GM18868 (cell line): ENCODE measurements around the gene SYNE1.
"Not testable (repeated sequence)": the region's sequence is repeated elsewhere in the genome, so short reads cannot be mapped to it uniquely, and the experiment has no call there.

Experiments
- ATAC-seq: cut with Tn5 transposase; IDR thresholded peaks from one replicate; pipeline ENCODE4 v1.9.1; 2021; ENCODE audit warnings: mild to moderate bottlenecking, moderate library complexity; ENCODE audit not compliant: unreplicated experiment

The SYNE1 gene

DNA sequence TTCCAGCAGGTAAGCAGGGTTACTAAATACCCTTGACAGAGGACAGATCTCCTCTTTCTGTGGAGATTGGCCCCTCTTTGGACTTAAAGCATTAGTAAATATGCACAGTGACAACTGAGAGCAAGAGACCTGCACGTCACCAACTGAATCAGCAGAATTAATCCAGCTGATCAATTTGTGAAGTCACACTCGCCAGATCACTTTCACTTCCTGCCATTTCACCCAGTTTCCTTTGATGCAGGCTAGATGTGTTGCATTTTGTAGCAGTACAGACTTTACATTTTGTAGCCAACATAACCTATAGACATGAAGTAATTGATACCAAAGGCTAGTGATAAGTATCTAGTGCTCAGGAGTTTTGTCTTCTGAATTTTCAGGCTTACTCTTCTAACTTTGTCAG lies 11.9 kb downstream of the SYNE1 start:
- ATAC-seq, result no peak

DNA sequence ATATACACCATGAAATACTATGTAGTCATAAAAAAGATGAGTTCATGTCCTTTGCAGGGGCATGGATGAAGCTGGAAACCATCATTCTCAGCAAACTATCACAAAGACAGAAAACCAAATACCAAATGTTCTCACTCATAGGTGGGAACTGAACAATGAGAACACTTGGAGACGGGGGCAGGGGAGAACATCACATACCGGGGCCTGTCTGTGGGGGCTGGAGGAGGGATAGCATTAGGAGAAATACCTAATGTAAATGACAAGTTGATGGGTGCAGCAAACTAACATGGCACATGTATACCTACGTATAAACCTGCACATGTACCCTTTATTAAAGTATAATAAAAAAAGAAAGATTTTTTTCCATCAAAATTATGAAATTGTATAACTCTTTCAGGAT lies 22.4 kb downstream of the SYNE1 start:
- not testable (repeated sequence) for ATAC-seq

DNA sequence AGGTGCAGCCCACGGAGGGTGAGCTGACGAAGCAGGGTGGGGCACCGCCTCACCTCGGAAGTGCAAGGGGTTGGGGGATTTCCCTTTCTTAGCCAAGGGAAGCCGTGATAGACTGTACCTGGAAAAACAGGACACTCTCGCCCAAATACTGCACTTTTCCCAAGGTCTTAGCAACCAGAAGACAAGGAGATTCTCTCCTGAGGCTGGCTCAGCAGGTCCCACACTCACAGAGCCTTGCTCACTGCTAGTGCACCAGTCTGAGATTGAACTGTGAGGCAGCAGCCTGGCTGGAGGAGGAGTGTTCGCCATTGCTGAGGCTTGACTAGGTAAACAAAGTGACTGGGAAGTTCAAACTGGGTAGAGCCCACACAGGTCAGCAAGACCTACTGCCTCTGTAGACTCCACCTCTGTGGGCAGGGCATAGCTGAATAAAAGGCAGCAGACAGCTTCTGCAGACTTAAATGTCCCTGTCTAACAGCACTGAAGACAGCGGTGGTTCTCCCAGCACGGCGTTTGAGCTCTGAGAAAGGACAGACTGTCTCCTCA lies 28.0 kb downstream of the SYNE1 start:
- ATAC-seq, result no peak

DNA sequence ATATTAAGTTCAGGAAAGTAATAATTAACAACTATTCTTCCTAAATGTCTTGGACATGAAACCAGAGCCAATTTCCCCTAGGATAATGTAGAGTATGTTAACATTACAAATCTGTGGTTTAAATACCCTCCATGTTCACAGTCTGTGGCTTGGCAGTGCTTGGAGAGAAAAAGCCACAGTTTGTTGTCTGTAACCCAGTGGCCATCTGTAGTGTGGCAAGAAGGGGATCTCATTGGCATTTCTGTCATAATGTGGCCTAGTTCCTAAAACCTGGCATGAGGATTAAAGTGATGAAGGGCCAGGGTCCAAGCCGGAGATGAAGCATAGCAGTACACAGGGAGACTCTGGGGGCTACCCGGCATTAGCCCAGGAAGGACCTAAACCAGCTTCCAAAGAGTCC lies 31.2 kb downstream of the SYNE1 start:
- ATAC-seq, result no peak

DNA sequence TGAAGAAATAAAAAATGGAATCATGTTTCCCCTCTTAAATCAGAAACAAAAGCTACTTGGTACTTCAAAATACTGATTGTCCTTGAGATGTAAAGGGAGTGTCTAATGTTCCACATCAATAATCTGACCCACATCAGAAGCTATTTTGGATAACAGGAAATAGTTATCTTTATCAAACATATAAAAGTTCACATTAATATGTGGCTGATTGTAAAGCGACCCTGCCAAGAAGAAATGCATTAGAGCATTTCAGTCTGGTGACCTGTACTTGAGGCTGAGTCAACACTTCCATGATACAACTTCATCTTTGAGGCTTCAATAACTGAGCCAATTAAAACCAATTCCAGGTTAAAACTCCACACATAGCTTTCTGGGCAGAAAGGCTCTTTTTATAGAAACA lies 31.8 kb downstream of the SYNE1 start:
- no peak for ATAC-seq

DNA sequence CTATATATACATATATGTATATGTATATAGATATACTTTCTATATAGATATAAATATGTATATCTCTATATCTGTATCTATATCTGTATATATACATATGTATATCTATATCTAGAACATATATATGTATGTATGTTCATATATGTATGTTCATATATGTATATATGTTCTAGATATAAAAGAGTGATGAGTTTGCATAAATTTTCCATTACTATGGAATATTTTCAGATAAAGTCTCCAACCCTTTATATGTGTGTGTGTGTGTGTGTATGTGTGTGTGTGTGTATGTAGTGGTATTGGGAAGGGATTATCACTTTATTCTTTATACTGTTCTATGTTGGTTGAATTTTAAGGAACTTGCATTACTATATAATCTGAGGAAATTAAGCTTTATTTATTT lies 33.3 kb downstream of the SYNE1 start:
- ATAC-seq, result no peak

DNA sequence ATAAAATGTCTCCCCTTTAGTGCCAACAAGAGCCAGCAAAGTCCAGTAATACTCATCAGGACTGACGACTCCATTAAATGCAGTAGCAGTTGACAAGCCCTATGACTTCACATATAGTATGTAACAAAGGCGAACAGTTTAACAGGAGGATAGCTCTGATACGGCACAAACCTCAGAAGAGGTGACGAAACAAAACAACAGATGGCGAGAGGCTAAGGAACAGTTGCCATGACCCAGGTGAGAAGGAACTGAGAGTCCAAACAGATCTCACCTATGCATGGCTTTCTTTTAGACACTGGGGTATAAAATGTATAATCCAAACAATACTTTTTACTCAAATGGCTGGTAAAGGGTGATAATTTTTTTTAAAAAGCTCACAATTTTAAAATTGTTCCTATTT lies 37.1 kb downstream of the SYNE1 start:
- no peak for ATAC-seq

DNA sequence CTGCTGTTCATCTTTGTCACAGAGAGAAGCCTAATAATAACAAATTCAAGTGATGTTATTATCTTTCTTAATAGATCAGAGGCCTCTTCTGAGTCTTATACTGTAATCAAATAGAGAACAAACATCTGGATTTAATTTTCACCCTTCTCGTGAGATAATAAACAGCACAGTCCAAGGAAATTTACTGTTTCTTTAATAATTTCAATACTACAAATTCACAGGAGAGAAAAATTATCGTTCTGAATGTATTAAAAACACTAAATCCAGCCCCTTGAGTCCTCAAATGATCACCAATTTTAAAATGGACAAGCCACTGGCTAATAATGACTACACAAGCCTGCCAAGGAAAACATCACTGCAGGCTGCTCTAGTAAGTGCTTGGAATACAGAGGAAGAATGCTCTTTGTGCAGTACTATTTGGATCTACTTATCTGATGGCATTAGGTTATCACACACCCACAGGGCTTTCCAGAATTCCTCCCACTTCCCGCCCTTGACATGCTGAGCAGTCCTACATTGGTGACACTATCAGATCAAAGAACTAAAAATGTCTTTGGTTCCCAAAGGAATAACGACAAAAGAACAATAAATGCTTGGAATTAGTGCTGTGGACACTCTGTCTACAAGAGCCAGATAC lies 38.1 kb downstream of the SYNE1 start:
- no peak for ATAC-seq

DNA sequence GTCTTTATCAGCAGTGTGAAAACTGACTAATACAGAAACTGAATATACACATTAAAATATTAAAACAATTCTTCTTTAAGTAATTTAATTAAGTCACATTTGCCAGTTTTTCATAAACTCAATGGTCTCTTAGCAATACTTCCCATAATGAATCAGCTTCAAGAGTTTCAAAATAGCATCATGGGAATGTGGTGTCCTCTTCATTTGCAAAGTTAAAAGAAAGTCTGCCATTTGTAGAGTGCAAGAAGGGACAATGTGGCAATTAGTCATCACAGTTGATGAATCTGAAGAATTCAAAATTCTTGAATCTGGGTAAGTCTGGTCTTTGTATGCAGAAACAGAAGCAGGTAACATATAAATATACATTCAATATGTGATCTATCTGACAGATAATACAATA lies 38.7 kb downstream of the SYNE1 start:
- no peak for ATAC-seq

DNA sequence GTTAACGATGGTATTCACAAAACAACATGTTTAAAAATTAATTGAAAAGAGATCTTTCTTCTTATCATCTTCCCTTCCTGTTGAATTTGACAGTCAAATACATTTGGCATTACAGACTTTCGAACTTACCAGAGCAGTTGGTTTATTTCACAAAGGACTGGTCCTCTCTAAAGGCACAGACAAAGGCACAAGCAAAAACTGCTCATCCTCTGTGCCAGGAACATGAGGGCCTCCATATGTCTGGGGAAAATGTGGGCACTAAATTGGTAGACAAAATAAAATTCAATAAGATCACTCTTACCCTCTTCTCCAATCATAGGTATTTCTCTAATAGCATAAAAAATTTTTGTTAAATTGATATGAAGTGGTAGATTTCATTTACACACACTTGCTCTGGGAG lies 40.4 kb downstream of the SYNE1 start:
- ATAC-seq, result no peak

DNA sequence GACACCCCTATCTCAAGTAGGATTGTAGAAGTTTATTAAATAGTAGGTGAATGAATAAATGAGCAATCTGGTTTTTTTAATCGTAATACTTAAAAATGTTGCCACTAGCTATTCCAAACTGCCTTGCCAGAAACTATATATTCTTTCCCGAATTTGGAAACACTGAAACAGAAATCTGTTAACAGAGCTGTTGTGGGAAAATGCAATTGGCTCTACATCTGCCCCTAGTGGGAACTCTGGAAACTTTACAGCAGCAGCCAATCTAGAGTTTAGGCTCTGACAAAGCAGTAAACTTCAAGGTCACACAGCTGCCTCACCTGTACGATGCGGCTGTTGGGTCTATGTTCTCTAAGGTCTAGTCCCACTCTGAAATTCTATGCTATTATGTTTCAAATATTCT lies 41.7 kb downstream of the SYNE1 start:
- ATAC-seq, result peak; percentile 42

DNA sequence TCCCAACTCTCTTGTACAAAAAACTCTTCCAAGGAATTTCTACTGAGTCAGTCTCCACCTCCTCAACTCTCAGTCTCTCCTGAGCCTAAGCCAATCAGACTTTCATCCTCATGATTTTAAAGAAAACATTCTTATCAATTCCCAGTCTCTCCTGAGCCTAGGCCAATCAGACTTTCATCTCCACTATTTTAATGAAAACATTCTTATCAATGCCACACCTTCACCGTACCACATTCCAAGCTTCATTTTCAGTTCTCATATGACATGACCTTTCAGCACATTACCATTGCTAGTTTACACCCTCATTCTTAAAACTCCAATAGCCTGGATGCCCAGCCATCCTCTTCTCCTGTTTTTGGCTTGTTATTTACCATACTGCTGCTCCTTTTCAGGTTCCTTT lies 42.5 kb downstream of the SYNE1 start:
- ATAC-seq, result no peak

DNA sequence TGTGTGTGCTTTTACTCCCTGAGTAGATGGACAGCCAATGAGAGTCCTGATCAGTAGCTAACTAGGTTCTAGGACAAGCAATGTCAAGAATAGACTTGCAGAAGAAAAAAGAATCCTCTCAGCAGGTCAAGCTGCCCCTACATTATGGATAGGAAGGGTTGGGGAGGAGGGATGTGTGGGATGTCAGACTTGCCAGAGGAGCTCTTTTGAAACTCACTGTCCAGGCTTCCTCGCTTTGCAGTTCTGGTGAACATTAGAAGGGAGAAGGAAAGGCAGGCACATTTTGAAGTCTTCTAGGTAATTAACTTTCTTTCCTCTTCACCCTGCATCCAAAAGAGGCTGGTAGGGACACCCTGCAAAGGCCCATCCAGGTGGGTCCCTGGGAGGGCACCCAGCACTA lies 48.7 kb downstream of the SYNE1 start:
- ATAC-seq, result no peak

DNA sequence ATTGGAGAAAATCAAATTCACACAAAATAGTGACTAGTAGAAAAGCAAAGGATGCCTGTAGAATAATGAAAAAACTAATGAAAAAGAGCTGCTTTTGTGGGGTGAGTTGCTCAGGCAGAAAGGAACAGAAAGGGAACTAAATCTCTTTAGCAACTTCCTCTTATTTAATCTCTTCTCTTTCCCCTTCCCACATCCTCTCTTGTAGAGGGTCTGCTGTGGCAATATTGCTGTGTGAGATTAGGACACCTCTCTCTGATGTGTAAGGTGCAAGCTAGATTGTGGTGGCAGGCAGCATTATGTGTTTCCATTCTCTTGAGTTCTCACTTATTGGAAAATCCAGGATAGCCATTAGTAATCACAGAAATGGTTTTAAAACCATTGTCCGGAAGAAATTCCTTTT lies 49.7 kb downstream of the SYNE1 start:
- no peak for ATAC-seq

DNA sequence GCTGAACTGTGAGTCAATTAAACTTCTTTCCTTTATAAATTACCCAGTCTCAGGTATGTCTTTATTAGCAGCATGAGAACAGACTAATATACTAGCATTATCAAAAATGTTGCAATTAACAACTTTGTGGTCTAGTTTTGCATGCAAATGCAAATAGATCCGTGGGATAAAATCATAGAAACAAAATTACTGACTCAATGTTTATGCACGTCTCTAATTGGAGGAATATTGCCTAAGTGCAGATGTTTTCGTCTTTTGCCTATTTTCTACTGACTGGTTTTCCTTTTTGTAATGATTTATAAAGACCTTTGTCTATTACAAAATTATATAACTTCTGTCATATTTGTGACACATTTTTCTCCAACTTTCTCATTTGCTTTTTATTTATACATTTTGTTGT lies 51.9 kb downstream of the SYNE1 start:
- ATAC-seq, result no peak

DNA sequence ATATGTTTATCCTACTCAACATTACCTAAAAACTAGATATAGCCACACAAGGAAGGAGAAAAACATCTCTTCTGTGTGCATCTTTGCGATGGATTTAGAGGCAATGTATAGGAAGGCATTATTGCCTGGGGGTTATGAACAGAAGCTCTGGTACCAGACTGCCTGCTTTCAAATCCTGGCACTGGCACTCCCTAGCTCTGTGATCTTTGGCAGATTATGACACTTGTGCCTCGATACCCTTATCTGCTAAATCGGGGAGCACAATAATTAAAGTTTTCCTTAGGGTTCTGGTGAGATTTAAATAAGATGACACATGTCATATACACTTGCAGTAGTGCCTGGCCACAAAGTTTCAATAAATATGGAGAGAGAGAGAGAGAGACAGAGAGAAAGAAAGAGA lies 53.3 kb downstream of the SYNE1 start:
- no peak for ATAC-seq

DNA sequence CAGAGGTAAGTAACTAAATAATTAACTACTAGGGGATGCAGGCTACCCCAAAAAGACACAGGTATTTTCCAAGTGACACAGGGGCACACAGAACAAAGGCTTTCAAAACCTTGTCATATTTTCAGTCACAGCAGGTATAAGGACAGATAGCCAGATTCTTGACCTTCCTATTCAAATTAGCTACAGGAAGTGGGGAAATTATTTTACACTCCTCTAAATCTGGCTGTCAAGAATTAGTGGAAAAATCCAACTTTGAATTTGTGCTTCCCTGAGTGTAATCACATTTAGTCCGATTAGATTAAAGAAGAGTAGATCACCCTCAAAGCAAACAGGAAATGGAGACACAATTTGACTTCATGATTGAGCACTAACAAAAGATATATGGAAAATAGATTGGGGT lies 60.6 kb downstream of the SYNE1 start:
- no peak for ATAC-seq

DNA sequence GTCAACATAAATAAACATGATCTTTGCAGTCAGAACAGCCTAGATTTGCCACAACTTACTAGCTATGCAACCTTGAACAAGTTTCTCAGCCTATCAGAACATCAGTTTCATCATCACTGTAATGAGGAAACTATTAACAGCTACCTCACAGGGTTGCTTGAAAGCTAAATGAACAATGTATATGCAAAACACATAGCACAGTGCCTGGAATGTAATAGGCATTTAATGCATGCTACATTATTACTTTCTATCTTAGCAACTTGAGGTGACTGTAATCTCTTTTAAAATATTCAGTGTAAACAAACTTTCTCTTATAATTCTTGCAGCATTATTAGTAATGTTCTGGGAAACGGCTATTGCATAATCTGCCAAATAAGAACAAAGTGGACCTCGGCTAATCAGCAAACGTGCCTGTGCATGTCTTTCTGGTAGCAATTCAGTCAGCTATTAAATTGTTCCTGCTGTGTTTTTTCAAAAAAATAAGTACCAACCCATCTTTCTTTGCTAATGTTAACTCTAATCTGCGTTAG lies 61.5 kb downstream of the SYNE1 start:
- ATAC-seq, result no peak

DNA sequence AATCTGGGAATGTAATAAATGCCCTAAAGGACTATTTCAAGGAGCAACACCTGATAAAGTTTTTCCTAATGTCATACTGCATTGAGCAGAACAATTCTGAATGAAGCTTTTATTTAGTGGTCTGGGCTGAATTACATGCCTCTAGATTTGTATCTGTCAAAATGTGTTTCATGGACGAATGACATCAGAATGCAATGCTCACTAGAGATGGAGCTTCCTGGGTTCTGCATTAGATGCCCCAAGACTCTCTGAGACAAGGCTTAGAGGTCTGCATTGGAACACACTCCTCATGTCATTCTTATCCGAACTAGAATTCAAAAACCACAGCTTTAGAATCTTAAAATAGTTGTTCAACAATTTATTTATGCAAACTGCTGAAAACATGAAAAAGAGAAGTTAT lies 62.0 kb downstream of the SYNE1 start:
- no peak for ATAC-seq

DNA sequence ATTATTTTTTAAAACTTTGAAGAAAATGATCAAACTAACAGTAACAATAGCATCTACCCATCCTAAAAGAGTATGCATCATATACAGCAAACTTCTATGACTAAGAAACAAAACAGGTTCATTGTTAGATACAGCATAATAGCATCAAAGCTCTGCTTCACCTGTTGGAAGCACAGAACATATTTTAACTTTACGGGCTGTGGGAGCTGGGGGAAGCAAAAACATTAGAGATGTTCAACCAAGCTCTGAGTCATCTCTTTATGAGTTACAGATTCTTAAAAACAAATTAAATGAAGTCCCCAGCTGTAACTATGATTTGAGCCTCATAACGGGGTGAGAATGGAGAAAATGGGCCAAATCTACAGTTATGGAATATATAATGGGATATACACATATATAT lies 63.4 kb downstream of the SYNE1 start:
- ATAC-seq, result no peak

DNA sequence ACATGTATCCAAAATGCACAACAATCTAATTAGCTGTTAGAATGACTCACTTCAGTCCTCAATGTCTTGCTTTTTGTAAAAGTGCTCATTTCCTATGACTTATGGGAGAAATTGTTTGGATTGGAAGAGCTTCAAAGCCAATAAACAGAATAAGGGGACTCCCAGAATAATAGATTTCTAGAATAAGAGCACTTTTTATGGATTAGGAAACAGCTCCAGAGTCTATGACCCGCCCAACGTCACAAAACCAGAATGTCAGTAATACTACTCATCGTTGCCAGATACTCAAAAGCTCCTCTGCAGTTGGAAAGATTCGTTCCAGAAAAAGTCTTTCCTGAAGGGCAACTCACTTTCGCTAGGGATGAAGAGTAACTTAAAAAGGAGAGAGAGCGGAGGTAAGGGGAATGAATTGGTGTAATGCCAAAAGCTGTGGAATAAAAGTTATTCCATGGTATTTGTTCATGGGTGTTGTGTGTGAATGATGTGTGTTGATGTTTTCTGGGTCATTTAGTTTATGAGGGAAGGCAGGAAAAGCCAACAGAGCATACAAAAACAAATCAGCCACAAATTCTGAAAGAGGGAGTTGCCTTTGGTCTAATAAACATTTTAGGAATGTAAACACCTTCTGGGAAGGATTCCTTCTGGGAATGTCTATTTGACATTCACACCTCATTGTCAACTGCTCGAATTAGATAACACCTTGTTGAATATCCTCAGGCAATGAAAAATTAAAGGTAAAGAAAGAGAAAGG lies 64.6 kb downstream of the SYNE1 start:
- no peak for ATAC-seq

DNA sequence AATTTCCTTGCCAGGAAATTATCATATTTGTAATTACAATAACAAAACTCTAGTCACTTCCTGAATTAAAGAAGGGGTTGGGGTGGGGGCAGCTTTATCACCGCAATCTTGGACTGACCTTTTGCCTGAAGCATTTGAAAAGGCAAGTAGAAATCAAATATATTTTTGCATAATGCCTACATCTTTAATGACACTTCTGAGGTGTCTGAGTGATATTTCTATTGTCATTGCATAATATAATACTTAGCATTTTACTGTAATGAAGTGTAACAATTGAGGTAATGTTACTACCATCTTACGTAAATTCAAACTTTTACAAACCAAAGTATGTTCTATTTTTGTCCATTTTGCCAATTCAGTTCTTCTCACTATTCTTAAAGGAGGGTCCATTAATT lies 65.2 kb downstream of the SYNE1 start:
- ATAC-seq, result no peak
